Neural progenitor cell (in vitro differentiated cells): Measurements from ENCODE around the gene SPINDOC. TPM values are rescaled to one million over a fixed set of nuclear protein-coding genes. Genes with fewer than 3 reads are reported as not detected.

ENCODE experiments used
- DNase-seq: peaks from one replicate; pipeline ENCODE4 v3.0.0-alpha.2; 2016; ENCODE audit warnings: low spot score
- H2AFZ ChIP-seq: fragments of 200-600 bp; sonication (generic); replicated peaks from 2 replicates; pipeline ENCODE4 v1.6.1; 2016; ENCODE audit warnings: antibody characterized with exemption
- H3F3A ChIP-seq: fragments of 200-600 bp; sonication (generic); 2 replicates; pipeline ENCODE4 v1.6.1; 2016; ENCODE audit warnings: antibody characterized with exemption, low read depth
- H3K27ac ChIP-seq: fragments of 200-600 bp; sonication (generic); 2 replicates; pipeline ENCODE4 v1.5.1; 2016; ENCODE audit warnings: mild to moderate bottlenecking
- H3K27me3 ChIP-seq: fragments of 200-600 bp; sonication (generic); 2 replicates; pipeline ENCODE4 v1.6.1; 2016; ENCODE audit warnings: mild to moderate bottlenecking, moderate library complexity
- H3K36me3 ChIP-seq: fragments of 200-600 bp; sonication (generic); 2 replicates; pipeline ENCODE4 v1.5.1; 2016
- H3K4me1 ChIP-seq: fragments of 200-600 bp; sonication (generic); 2 replicates; pipeline ENCODE4 v1.6.1; 2016; ENCODE audit warnings: mixed run types
- H3K4me2 ChIP-seq: fragments of 200-600 bp; sonication (generic); 2 replicates; pipeline ENCODE4 v1.6.1; 2016
- H3K4me3 ChIP-seq: fragments of 200-600 bp; sonication (generic); 2 replicates; pipeline ENCODE4 v1.5.1; 2016
- H3K79me2 ChIP-seq: fragments of 200-600 bp; sonication (generic); 2 replicates; pipeline ENCODE4 v1.6.1; 2016; ENCODE audit warnings: low read depth
- H3K9ac ChIP-seq: fragments of 200-600 bp; sonication (generic); 2 replicates; pipeline ENCODE4 v1.6.1; 2016
- H3K9me3 ChIP-seq: fragments of 200-600 bp; sonication (generic); 2 replicates; pipeline ENCODE4 v1.5.1; 2016; ENCODE audit warnings: low read depth
- H4K20me1 ChIP-seq: fragments of 200-600 bp; sonication (generic); 2 replicates; pipeline ENCODE4 v1.6.1; 2016; ENCODE audit warnings: low read depth
- H3K27ac Mint-ChIP-seq: 3 replicates; pipeline ENCODE4 v1.8.0; 2021; ENCODE audit warnings: mixed read lengths
- H3K27me3 Mint-ChIP-seq: 2 replicates; pipeline ENCODE4 v1.8.0; 2022; ENCODE audit warnings: low read depth, mild to moderate bottlenecking, inconsistent platforms, moderate library complexity, mixed read lengths; ENCODE audit not compliant: insufficient read depth
- H3K36me3 Mint-ChIP-seq: 3 replicates; pipeline ENCODE4 v1.8.0; 2021; ENCODE audit warnings: mixed read lengths
- H3K4me1 Mint-ChIP-seq: 3 replicates; pipeline ENCODE4 v1.8.0; 2021; ENCODE audit warnings: mixed read lengths
- H3K4me3 Mint-ChIP-seq: 3 replicates; pipeline ENCODE4 v1.8.0; 2021; ENCODE audit warnings: mild to moderate bottlenecking, moderate library complexity, mixed read lengths
- H3K9me3 Mint-ChIP-seq: 3 replicates; pipeline ENCODE4 v1.8.0; 2020; ENCODE audit warnings: mixed read lengths
- EZH2 ChIP-seq: fragments of 200-600 bp; sonication (generic); IDR thresholded peaks from 2 replicates; pipeline ENCODE4 v1.6.1; 2017; ENCODE audit warnings: antibody characterized with exemption, mild to moderate bottlenecking, moderate library complexity
- EZH2phosphoT487 ChIP-seq: fragments of 200-600 bp; sonication (generic); IDR thresholded peaks from 2 replicates; pipeline ENCODE4 v1.6.1; 2017; ENCODE audit warnings: antibody characterized with exemption
- total RNA-seq: library from RNA; depleted of rRNA; stranded (reverse); fragments of >200 nt; gene quantifications from 2 replicates; pipeline ENCODE4 v1.2.3, GENCODE V29; 2015; ENCODE audit warnings: low replicate concordance
- TF ChIP-seq, protein P1 (sequence below): fragments of 200-600 bp; sonication (generic); IDR thresholded peaks from 2 replicates; pipeline ENCODE4 v1.5.1; 2017; ENCODE audit warnings: antibody characterized with exemption, mild to moderate bottlenecking

Gene SPINDOC
- total RNA-seq, 1 donor from 2014 or later, result 27.2 TPM

DNA sequence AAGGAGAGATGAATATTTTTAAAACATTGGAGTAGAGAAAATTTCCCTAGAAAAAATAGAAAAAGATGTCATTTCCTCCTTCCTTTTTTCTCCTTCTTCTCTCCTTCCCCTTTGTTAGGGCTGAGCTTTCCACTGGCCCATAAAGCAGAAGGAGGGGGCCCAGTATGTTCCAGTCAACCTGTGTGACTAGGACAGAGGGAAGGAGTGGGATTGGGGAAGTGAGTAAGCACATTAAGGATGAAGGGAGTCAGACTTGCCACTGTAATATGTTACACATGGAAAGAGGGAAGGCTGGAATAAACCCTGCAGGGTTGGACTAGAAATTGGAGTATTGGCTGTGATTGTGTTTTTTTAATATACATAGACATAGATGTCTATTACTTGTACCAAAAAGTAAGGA lies 20.1 kb upstream of the SPINDOC start:
- Mint-ChIP-seq H3K27me3 (peaks cover 3% of the 10 kb centered on the region), H3K36me3 (peaks cover 5% of the 10 kb centered on the region), H3K27ac (no peak overlapping the region), H3K4me3 (no peak overlapping the region), H3K4me1 (no peaks in the 10 kb centered on the region), H3K9me3 (peaks cover 9% of the 10 kb centered on the region)
- TF ChIP-seq, protein P1, sequence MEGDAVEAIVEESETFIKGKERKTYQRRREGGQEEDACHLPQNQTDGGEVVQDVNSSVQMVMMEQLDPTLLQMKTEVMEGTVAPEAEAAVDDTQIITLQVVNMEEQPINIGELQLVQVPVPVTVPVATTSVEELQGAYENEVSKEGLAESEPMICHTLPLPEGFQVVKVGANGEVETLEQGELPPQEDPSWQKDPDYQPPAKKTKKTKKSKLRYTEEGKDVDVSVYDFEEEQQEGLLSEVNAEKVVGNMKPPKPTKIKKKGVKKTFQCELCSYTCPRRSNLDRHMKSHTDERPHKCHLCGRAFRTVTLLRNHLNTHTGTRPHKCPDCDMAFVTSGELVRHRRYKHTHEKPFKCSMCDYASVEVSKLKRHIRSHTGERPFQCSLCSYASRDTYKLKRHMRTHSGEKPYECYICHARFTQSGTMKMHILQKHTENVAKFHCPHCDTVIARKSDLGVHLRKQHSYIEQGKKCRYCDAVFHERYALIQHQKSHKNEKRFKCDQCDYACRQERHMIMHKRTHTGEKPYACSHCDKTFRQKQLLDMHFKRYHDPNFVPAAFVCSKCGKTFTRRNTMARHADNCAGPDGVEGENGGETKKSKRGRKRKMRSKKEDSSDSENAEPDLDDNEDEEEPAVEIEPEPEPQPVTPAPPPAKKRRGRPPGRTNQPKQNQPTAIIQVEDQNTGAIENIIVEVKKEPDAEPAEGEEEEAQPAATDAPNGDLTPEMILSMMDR, result no peak
- TF ChIP-seq EZH2, result no peak
- TF ChIP-seq EZH2phosphoT487, result no peak
- H3K4me2 ChIP-seq, result no peak overlapping the region
- H3F3A ChIP-seq, result peaks cover 6% of the 10 kb centered on the region
- no peak for DNase-seq
- H3K9me3 ChIP-seq, result no peaks in the 10 kb centered on the region
- no peaks in the 10 kb centered on the region for H4K20me1 ChIP-seq
- H2AFZ ChIP-seq, result no peak overlapping the region
- H3K36me3 ChIP-seq, result no peaks in the 10 kb centered on the region
- no peaks in the 10 kb centered on the region for H3K79me2 ChIP-seq
- H3K4me3 ChIP-seq, result no peak overlapping the region
- H3K4me1 ChIP-seq, result peaks cover 8% of the 10 kb centered on the region
- no peak overlapping the region for H3K27ac ChIP-seq
- no peak overlapping the region for H3K9ac ChIP-seq
- H3K27me3 ChIP-seq, result no peaks in the 10 kb centered on the region

DNA sequence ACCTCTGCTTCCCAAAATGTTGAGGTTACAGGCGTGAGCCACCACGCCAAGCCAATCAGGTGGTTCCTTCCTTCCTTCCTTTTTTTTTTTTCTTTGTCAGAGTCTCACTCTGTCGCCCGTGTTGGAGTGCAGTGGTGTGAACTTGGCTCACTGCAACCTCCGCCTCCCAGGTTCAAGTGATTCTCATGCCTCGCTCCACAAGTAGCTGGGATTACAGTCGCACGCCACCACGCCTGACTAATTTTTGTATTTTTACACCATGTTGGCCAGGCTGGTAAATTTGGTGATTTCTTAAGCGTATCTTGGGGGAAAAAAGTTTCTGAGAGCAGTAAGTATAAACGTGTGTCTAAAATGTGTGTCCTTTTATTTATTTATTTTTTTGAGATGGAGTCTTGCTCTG lies 18.2 kb upstream of the SPINDOC start:
- H3K4me1 Mint-ChIP-seq, result no peaks in the 10 kb centered on the region
- Histone ChIP-seq H3K27ac (no peak overlapping the region), H3K79me2 (no peaks in the 10 kb centered on the region), H3K4me2 (no peak overlapping the region), H3K27me3 (no peaks in the 10 kb centered on the region), H3K4me1 (peaks cover 8% of the 10 kb centered on the region), H3F3A (peaks cover 6% of the 10 kb centered on the region), H3K4me3 (no peak overlapping the region), H4K20me1 (no peaks in the 10 kb centered on the region), H3K9ac (no peak overlapping the region), H2AFZ (no peak overlapping the region), H3K9me3 (no peaks in the 10 kb centered on the region), H3K36me3 (no peaks in the 10 kb centered on the region)
- H3K27ac Mint-ChIP-seq, result no peak overlapping the region
- no peak overlapping the region for H3K4me3 Mint-ChIP-seq
- DNase-seq, result no peak
- H3K36me3 Mint-ChIP-seq, result peaks cover 5% of the 10 kb centered on the region
- no peak for TF ChIP-seq EZH2phosphoT487
- TF ChIP-seq, protein P1, result no peak
- no peak for TF ChIP-seq EZH2
- peaks cover 3% of the 10 kb centered on the region for H3K27me3 Mint-ChIP-seq
- H3K9me3 Mint-ChIP-seq, result peaks cover 11% of the 10 kb centered on the region

GRCh38 chr11:63800921-63801320 lies 12.3 kb upstream of the SPINDOC start:
- no peak overlapping the region for H3K4me3 ChIP-seq
- Mint-ChIP-seq H3K36me3 (peaks cover 9% of the 10 kb centered on the region), H3K27me3 (peaks cover 6% of the 10 kb centered on the region), H3K4me1 (peaks cover 6% of the 10 kb centered on the region), H3K4me3 (no peak overlapping the region), H3K9me3 (peaks cover 7% of the 10 kb centered on the region), H3K27ac (no peak overlapping the region)
- H3K4me2 ChIP-seq, result no peak overlapping the region
- no peak for DNase-seq
- H4K20me1 ChIP-seq, result no peaks in the 10 kb centered on the region
- no peaks in the 10 kb centered on the region for H3K27me3 ChIP-seq
- TF ChIP-seq EZH2phosphoT487 (no peak), EZH2 (no peak)
- TF ChIP-seq, protein P1, result no peak
- H3K79me2 ChIP-seq, result no peaks in the 10 kb centered on the region
- no peak overlapping the region for H2AFZ ChIP-seq
- no peaks in the 10 kb centered on the region for H3F3A ChIP-seq
- no peaks in the 10 kb centered on the region for H3K36me3 ChIP-seq
- no peaks in the 10 kb centered on the region for H3K4me1 ChIP-seq
- H3K9ac ChIP-seq, result no peak overlapping the region
- H3K27ac ChIP-seq, result no peak overlapping the region
- no peaks in the 10 kb centered on the region for H3K9me3 ChIP-seq
